Sigmoid colon (tissue), 7 donors: ENCODE measurements around the gene BOLL. TPM values are rescaled to one million over a fixed set of nuclear protein-coding genes. Genes with fewer than 3 reads are reported as not detected.

ENCODE experiments used
- DNase-seq: peaks from one replicate; pipeline ENCODE4 v3.0.0-alpha.2; 2019
- H3K27ac ChIP-seq, 4 donors: fragments of 200-600 bp; sonication (generic); one replicate each; pipeline ENCODE4 v1.5.1; 2016 to 2019; ENCODE audit warnings: mild to moderate bottlenecking in 1 of 4
- H3K27me3 ChIP-seq, 3 donors: fragments of 200-600 bp; sonication (generic); one replicate each; pipeline ENCODE4 v1.5.1; 2019; ENCODE audit warnings: mild to moderate bottlenecking in 1 of 3
- H3K36me3 ChIP-seq, 4 donors: fragments of 200-600 bp; sonication (generic); one replicate each; pipeline ENCODE4 v1.5.1; 2016 to 2019
- H3K4me1 ChIP-seq, 4 donors: fragments of 200-600 bp; sonication (generic); one replicate each; pipeline ENCODE4 v1.5.1; 2017 to 2019
- H3K4me3 ChIP-seq, 4 donors: fragments of 200-600 bp; sonication (generic); one replicate each; pipeline ENCODE4 v1.5.1; 2017 to 2019; ENCODE audit warnings: mild to moderate bottlenecking in 2 of 4, moderate library complexity in 1 of 4
- H3K9me3 ChIP-seq, 4 donors: fragments of 200-600 bp in 3 of 4; sonication (generic) in 3 of 4; one replicate each; pipeline versions ENCODE4 v1.5.1 to v1.6.1; 2013 to 2019
- CTCF ChIP-seq, 4 experiments: fragments of 450-650 bp in 3 of 4; fragments of 200-600 bp in 1 of 4; IDR thresholded peaks; one replicate each; pipeline ENCODE4 v1.5.1; 2016 to 2019; ENCODE audit warnings: antibody characterized with exemption in 4 of 4, mild to moderate bottlenecking in 3 of 4, moderate library complexity in 2 of 4
- EP300 ChIP-seq, 4 donors: sonication (generic); formaldehyde crosslinking; IDR thresholded peaks; one replicate each; pipeline ENCODE4 v1.6.1; 2017; ENCODE audit warnings: antibody characterized with exemption in 4 of 4
- POLR2A ChIP-seq, 2 donors: fragments of 450-650 bp; IDR thresholded peaks; one replicate each; pipeline ENCODE4 v1.6.1; 2016; ENCODE audit warnings: antibody characterized with exemption in 2 of 2, mild to moderate bottlenecking in 2 of 2, moderate library complexity in 2 of 2
- POLR2AphosphoS5 ChIP-seq, 4 donors: sonication (generic); formaldehyde crosslinking; IDR thresholded peaks; one replicate each; pipeline ENCODE4 v1.6.1; 2017; ENCODE audit warnings: antibody characterized with exemption in 4 of 4
- WGBS, 2 donors: extraction: QIAGEN DNeasy Blood & Tissue Kit; methylation state at CpG; one replicate each; pipeline ENCODE4 v1.1.7; 2013; 5-methylcytosine and 5-hydroxymethylcytosine counted together
- intact Hi-C: fragments of 100-400 bp; cut with DNase I; formaldehyde crosslinking; loops from one replicate; pipeline ENCODE4 v1.15.1; 2023
- polyA plus RNA-seq, 3 donors: library from polyadenylated mRNA; stranded (reverse); fragments of 200-250 nt; gene quantifications; one replicate each; pipeline ENCODE4 v1.2.3, GENCODE V29; 2013
- total RNA-seq, 4 donors: library from RNA; depleted of rRNA; stranded (reverse); fragments of >200 nt; gene quantifications; one replicate each; pipeline ENCODE4 v1.1.0, GENCODE V29; 2016
- donor health status: healthy with polysubstance abuse.
- donor health status: Bipolar disorder and iron deficiency.
- donor health status: healthy.

BOLL gene
- total and polyA plus RNA-seq, 7 donors: not detected

- 94 to 97% methylated on average over 2 of the region's 2 CpGs for WGBS, 2 donors
- DNase-seq: no peak
- intact Hi-C loops: no loop called here
Observed at GRCh38 chr2:197821550-197822289, 36.6 kb upstream of the BOLL start.

GRCh38 chr2:197814526-197814925 lies 29.4 kb upstream of the BOLL start:
- H3K27me3 ChIP-seq: no peaks in the 10 kb centered on the region
- no peak for DNase-seq
- no peak for TF ChIP-seq EP300 (IDR thresholded peaks at IDR 0.05)
- TF ChIP-seq POLR2A (IDR thresholded peaks at IDR 0.05): no peak
- no peak for TF ChIP-seq POLR2AphosphoS5 (IDR thresholded peaks at IDR 0.05)
- TF ChIP-seq CTCF (IDR thresholded peaks at IDR 0.05): no peak
- no peak overlapping the region for H3K27ac ChIP-seq
- intact Hi-C loops: no loop called here
- 54 to 69% methylated on average over 2 of the region's 2 CpGs for WGBS, 2 donors
- no peaks in the 10 kb centered on the region for H3K36me3 ChIP-seq
- no peak overlapping the region for H3K4me3 ChIP-seq
- peaks cover 0 to under 1% (median 0%) of the 10 kb centered on the region in 4 donors for H3K4me1 ChIP-seq
- H3K9me3 ChIP-seq: no peaks in the 10 kb centered on the region

More at GRCh38 chr2:197821550-197822289, 36.6 kb upstream of the BOLL start:
- H3K4me1 ChIP-seq: peaks cover 0 to 24% (median 16%) of the 10 kb centered on the region in 4 donors
- peak overlapping the region in 2 of 4 donors; percentile 9 to 15 for H3K4me3 ChIP-seq
- H3K27ac ChIP-seq: peak overlapping the region in 3 of 4 donors; percentile 39 to 71 (median 51)
- H3K9me3 ChIP-seq: no peaks in the 10 kb centered on the region
- no peaks in the 10 kb centered on the region for H3K27me3 ChIP-seq
- TF ChIP-seq CTCF (IDR thresholded peaks at IDR 0.05) (no peak), POLR2AphosphoS5 (IDR thresholded peaks at IDR 0.05) (no peak), POLR2A (IDR thresholded peaks at IDR 0.05) (no peak), EP300 (IDR thresholded peaks at IDR 0.05) (no peak)
- H3K36me3 ChIP-seq: no peaks in the 10 kb centered on the region

- intact Hi-C loops: no loop called here
- WGBS, 2 donors: 41 to 63% methylated on average over 3 of the region's 3 CpGs
- no peaks in the 10 kb centered on the region for H3K9me3 ChIP-seq
- no peak overlapping the region for H3K27ac ChIP-seq
- H3K4me1 ChIP-seq: peaks cover 0 to 12% (median 6%) of the 10 kb centered on the region in 4 donors
- no peaks in the 10 kb centered on the region for H3K36me3 ChIP-seq
- DNase-seq: no peak
- H3K27me3 ChIP-seq: no peaks in the 10 kb centered on the region
- H3K4me3 ChIP-seq: no peak overlapping the region
- no peak for TF ChIP-seq POLR2AphosphoS5 (IDR thresholded peaks at IDR 0.05)
- peak in 1 of 4 experiments; percentile 20 for TF ChIP-seq CTCF (IDR thresholded peaks at IDR 0.05)
Observed at GRCh38 chr2:197813093-197813787, 28.1 kb upstream of the BOLL start.

GRCh38 chr2:197810491-197810890 lies 25.4 kb upstream of the BOLL start:
- DNase-seq: no peak
- H3K9me3 ChIP-seq: no peaks in the 10 kb centered on the region
- TF ChIP-seq EP300 (IDR thresholded peaks at IDR 0.05): no peak
- no peak for TF ChIP-seq POLR2AphosphoS5 (IDR thresholded peaks at IDR 0.05)
- no peak for TF ChIP-seq POLR2A (IDR thresholded peaks at IDR 0.05)
- TF ChIP-seq CTCF (IDR thresholded peaks at IDR 0.05): no peak
- no peaks in the 10 kb centered on the region for H3K27me3 ChIP-seq
- intact Hi-C loops: no loop called here
- no peaks in the 10 kb centered on the region for H3K36me3 ChIP-seq
- 58 to 79% methylated on average over 3 of the region's 3 CpGs for WGBS, 2 donors
- H3K27ac ChIP-seq: no peak overlapping the region
- peaks cover 0 to 38% (median 24%) of the 10 kb centered on the region in 4 donors for H3K4me1 ChIP-seq
- no peak overlapping the region for H3K4me3 ChIP-seq
